ENCODE results near the gene LRRC15.
A peak's percentile ranks its signal among the peaks of the same experiment; 100 is the strongest.

The LRRC15 gene

GRCh38 chr3:194314388-194315068, 55.0 kb downstream of the LRRC15 start:
- no peak for DNase-seq

- DNase-seq: no peak
These were observed 55.8 kb downstream of the LRRC15 start for GRCh38 chr3:194313560-194314387.

- DNase-seq: no peak
These were observed 56.7 kb downstream of the LRRC15 start for GRCh38 chr3:194312743-194313281.

GRCh38 chr3:194312186-194312742, 57.3 kb downstream of the LRRC15 start:
- DNase-seq: no peak

DNA sequence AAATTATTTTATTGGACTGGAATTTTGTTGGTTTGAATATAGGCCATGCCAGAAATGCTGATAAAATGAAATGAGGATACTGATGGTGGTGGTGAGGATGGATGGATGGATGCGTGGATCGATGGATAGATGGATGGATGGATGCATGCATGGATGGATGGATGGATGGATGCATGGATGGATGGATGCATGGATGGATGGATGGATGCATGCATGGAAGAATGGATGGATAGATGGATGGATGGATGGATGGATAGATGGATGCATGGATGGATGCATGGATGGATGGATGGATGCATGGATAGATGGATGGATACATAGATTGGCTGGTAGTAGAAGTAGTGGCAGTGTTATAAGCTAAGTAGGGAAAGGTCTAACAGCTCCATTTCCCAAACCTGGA, 58.5 kb downstream of the LRRC15 start:
- DNase-seq: no peak

DNA sequence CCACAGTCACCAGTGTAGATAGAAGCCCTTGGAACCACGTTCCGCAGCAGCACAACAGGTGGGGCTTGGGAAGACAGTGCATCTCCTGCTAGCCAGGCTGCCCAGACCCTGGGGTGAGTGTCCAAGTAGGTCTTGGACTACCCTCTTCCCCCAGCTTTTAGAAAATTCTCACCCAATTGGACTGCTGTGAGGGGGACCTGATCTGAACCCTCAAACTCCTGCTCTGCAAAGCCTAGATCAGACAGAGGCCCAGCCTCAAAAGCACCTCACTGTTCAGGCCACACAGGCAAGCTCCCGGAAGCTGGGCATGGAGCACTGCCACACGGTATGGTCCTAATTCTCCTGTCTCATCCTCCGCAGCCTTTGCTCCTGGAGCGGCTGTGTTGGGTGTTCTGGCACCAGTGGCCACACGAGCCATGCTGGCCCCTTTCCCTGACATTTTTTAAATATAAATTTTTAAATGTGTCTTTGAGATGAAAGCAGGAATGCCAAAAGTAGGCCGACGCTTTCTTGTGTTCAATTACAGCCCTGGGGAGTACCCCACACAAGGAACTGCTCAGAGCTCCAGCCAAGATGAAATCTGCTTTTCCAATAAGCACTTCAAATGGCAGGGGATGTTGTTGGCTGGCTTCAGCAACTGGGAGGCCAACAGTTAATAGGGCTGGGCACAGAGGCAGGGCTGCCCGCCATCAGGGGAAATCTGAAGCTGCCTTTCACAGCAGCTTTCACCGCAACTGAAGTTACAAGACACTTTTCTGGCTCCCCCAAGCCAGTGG, 59.3 kb downstream of the LRRC15 start:
- DNase-seq: no peak

- DNase-seq: no peak
These were observed 60.7 kb downstream of the LRRC15 start for GRCh38 chr3:194308601-194309449.

DNA sequence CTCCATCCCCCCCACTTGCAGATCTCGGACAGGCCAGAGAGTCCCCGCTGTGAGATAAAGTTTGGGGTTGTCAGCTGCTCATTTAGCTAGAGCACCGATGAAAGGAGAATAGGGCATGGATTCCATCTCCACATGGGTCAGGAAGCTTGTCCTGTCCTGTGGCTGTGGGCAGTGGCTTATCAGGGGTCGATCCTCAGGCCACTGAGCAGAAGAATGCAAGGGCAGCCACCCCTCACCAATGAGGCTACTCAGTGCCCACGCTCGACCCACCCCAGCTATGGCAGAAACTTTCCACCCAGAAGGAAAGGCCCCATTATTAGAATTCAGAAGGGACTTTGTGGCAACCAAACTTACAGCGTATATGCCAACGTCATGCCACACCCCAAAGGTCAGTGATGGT, 61.7 kb downstream of the LRRC15 start:
- DNase-seq: no peak

GRCh38 chr3:194306771-194307640, 62.5 kb downstream of the LRRC15 start:
- no peak for DNase-seq

DNA sequence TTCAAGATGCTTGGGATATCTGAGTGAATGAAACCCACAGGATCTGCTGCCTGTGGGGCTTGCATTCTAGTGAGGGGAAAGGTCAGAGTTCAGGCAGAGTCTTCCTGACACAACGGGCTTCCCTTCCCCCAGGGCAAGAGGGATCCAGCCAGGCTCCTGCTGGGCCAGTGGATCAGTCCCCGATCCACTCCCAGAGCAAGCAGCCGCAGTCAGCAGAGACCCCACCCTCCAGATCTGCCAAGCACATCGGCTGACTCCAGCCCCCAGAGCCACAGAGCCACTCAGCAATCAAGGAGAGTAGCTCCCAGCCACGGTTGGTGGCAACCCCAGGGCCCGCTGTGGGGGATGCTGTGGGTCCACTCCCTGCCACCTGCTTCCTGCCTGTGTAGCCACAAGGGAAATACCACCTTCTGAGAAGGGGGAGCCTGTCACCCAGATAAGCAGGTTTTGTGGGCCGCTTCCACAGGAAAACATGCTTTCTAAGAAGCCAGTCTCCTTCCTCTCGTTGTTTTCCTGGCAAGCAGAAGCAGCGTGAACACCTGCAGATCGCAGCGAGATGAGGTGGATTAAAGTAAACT, 63.3 kb downstream of the LRRC15 start:
- peak; percentile 26 for DNase-seq

- DNase-seq: no peak
These were observed 64.0 kb downstream of the LRRC15 start for GRCh38 chr3:194305356-194306108.

Measured in activated CD8-positive, alpha-beta memory T cell treated with anti-CD3 and anti-CD28 coated beads, Interleukin-2, amount 50 U/mL, for 4 hours (primary cell).